Nucleus accumbens (tissue), 56 donors: ENCODE data around the gene CAD.
"Not testable (repeated sequence)": the region's sequence is repeated elsewhere in the genome, so short reads cannot be mapped to it uniquely, and the experiment has no call there.

ENCODE experiments used
- DNase-seq, 56 donors: peaks; one replicate each; lab custom pipeline; 2025; lab: John Stamatoyannopoulos, UW

CAD gene

DNA sequence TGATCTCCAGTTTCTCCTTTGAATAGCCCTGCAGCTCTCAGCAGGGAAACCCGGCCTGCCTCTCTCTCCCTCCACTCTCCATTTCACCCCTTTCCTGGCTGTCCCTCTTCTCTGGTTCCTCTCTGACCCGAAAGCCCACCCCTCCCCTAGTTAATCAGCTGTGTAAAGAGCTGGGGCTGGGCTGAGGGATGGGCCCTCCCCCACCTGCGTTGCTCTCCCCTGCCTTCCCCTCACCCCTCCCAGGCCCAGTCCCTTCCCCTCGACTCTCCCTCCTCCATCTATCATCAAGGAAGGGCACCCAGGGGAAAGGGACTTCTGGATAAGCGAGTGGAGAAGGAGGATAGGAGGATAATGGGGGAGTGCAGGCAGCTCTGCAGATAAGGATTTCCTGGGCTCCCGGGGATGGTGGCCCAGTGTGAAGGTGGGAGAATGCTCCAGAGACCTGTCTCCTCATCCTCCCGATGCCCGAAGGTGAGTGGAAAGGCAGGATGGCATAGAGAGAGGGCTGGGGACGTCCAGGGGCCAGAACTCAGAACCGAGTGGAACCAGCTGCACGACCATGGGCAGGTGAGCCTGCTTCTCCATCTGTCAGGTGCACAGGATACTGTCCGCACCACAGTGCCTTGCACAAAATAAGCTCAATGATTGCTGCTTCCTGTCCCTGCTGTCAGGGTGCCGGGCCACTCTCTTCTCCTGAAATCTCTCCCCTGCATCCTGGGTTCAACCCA, 33.6 kb downstream of the CAD start:
- no peak for DNase-seq

DNA sequence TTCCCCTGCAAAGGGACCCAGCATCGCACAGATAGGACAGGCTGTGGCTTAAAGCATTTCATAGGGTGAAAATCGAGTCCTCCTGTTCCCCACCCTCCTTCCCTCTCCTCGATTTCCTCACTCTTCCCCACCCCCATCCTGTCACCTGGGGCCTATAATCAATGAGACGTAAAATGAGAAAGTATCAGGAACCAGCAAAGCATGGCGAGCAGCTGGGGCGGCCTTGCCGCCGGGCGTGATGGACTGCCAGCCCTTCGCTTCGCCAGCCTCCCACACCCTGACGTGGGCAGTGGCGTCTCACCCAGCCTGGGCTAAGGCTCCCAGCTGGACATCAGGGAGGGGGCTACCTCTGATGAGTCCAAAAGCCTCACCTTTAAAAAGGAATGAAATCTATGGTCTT, 34.6 kb downstream of the CAD start:
- DNase-seq, result no peak

DNA sequence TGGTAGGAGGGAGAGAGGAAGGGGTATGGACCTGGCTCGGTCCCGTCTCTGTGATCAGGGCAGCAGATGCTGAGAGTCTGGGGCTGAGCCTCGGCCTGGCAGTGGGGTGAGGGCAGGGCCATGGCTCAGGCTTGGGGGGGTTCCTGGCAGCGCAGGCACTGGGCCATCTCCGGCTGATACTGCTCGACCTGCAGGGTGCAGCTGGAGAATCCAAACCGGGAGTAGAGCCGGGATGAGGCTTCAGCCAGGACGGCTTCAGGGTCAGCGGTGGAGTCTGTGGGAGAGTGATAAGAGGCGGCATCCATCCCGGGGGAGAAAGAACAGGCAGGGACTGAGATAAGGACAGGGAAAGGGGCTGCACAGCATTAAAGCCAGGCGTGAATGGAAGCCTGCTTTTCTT, 38.0 kb downstream of the CAD start:
- DNase-seq, result no peak

DNA sequence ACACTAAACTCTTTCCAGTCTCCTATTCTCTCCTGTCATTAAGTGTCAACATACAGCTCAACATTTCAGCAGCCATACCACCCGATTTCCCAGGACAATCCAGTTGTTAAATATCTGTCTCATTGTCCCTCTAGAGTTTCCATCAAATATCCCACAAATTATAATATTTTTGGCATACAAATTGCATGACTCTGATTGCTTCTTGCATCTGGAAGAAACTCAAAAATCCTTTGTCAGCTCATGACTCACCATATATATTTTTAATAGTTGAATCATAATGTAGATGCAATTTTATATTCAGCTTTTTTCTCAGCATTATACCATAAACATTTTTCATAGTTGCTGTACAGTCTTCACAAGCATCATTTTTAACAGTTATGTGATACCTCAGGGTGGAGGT, 38.5 kb downstream of the CAD start:
- no peak for DNase-seq

DNA sequence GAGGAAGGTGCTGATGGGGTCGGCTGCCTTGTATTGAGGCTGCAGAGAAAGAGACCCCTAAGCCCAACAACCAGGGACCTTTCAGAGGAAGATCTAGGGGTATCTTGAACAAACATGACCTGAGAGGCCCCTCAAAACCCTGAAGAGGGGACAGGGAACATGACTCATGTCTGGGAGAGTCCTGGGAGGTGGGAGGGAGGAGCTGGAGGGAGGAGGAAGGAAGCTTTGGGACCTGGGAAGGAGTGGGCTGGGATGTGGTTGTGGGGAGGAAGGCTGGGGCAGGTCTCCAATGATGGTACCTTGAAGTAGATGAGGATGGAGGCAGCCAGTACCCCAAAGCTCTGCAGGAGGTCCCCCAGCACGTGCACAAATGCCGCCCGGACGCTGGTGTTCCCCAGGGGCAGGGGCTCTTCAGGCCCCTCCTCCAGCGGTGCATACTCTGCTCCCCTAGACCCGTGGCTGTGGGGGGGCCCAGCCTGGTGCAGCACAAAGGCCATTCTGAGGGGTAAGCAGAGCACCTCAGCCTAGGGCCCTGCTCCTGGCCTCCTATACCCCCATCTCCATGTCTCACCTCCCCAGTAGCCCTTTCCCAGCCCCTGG, 39.8 kb downstream of the CAD start:
- DNase-seq, result no peak

DNA sequence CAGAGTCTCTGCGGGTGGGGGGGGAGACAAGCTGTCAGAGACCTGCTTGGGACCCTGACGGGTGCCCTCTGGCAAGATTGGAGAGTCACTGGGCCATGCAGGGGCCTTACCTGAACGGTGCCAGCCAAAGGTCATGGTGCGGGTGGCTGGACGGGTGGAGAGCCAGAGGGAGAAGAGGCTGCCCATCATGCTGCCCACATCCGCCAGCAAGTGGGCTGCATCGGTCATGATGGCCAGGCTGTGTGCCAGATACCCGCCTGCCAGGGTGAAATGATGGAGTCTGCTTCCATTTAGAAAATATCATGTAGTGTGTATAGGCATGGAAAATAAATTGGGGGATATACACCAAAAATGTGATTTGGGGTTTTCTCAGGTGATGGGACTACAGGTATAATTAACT, 40.9 kb downstream of the CAD start:
- no peak for DNase-seq

DNA sequence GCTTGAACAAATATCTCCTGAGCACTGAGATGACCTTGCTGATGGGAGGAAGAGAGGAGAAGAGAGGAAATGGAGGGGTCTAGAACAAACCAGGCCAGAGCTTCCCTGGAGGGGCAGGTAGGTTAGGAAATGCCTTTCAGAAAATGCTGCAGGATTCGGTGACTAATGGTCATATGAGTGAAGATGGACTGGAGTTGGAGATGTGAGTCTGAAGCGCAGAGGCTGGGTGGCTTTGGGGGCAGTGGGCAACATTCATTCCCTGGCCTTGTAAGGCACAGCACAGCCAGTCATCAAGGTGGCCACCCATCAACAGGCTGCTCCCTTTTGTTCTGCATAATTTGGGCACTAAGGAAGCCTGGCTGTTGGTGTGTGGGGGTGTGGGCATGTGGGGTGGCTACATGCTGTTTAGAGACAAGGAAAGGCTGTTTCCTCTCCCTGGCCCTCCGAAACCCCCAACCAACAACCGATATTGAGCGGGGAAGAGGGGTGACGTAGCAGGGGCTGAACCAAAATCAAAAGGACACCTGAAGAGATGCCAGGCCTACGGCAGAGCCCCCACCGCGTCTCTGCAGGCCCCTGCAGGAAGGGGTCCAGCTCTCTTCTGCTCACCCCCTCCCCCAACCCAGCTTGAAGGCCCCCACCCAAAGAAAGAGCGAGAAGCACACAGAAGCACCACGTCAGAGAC, 44.2 kb downstream of the CAD start:
- DNase-seq, result no peak

DNA sequence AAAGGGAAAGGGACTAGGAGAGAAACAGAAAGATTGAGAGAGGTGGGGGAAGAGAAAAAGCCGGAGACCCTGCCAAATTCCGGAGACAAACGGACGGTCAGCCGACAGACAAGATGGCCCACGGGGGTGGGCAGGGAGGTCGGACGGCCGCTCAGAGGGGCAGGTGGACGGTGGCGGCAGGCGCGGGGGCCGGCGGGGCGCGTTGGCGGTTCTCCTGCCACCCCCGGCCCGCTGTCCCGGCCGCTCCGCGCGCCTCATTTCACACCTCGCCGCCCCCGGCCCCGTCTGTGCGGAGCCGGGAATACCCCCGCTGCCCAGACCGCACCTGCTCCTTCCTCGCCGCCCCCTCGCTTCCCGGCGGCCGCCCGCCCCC, 44.7 kb downstream of the CAD start:
- DNase-seq, result peak in 1 of 56 donors; percentile 15

DNA sequence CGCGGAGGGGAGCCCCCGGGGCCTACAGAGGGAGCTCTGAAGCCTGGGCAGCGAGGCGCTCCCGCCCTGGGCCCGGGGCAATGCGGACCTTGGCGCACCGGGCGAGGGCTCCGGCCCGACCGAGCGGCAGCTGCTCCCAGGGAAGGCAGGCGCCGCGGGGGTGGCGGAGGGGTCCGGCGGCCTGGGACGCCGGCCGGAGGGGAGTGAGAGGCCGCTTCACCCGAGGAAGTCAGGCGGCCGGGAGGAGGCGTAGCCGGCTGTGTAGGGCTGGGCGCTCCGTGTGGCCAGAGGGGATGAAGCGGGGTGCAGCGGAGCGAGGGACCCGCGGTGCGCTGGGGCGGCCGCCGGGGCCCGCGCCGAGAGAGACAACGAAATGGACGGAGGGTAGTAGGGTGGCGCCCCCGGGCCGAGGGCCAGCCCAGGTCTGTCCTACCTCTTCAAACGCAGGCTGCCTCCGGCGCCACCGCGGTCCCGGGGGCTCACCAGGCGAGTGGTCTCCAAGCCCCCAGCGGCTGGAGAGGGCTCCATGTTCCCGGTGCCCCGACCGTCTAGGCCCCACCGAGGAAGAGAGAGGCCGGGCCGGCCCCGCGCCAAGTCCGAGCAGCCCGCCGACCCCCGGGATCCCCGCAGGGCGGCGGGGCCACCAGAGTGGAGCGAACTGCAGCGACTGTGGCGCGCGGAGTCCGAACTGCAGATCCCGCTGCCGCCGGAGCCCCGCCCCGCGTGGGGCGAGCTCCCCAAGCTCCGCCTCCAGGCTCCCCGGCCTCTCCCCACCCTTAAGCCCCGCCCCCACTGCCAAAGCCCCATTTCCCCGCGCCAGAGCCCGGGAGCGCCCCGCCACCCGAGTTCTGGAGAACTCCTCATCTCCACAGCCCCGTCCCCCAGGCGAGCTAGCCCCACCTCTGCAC, 45.5 kb downstream of the CAD start, which contains the start of gene SLC30A3:
Gene SLC30A3, minus strand, starts transcription at position 669 of the 908 bp plus-strand sequence. Its CDS starts 141 bp downstream, at position 528.
- peak in 9 of 56 donors; percentile 4 to 37 (median 18) for DNase-seq

DNA sequence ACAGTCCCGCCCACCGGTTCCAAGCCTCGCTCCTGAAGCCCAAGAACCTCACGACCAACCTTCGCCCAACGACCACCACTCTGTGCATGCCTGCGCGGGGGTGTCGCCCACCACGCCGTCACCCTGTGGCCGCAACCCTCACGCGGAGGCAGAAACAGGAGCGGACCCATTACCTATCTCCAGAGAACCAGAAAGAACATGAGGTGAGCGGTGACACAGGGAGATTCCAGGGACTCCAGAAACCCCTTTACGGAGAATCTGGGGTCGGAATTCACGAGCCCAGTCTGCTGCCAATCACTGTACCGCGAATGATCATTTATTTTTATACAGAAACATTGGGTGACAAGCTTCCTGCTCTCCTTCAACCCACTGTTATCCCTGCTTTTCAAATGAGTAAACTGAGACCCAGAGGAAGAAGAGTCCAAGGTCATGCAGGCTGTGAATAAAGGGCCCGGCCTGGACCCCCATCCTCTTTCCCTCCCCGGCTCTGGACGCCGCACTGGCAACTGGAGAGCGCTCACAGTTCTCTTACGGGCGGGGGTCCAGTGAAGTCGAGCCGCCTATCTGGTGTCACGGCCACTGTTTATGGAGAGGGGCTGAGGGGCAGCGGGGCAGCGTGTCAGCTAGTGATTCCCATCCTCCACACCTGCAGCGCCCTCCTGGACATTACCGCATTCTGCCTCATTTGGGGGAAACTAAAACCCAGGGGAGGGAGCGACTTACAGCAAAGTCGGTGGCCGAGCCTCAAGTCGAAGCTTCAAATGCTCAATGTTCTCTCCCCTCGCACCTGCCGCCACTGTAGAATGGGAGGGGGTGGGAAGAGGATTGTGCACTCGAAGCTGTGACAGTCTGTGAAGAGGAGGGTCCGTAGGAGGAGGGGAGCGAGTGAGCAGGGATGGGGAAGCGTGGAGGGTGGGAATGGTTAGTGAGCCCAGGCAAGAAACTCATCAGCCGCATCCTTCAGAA, 46.4 kb downstream of the CAD start:
- DNase-seq, result no peak

DNA sequence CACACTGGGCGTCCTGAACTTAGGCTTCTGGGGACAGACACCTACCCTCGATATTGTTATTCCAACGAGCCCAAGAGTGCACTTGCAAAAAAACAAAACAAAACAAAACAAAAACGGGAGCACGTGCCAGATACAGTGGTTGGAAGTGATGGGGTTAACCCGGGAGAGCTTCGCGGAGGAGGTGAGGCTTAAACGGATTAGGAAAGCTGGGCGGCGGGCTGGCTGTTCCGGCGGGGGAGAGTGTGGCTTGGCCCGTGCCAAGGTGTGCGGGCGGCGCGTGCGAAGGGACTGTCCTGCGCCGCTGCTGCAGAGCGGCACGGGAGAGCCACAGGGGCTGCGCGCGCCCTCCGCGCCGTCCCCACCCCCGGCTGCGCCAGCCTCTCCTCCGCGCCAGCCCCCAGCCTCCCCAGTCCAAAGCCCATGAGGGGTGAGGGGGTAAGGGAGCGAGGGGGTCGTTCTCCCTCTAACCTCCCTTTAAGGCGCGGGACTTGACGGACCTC, 47.1 kb downstream of the CAD start:
- no peak for DNase-seq

DNA sequence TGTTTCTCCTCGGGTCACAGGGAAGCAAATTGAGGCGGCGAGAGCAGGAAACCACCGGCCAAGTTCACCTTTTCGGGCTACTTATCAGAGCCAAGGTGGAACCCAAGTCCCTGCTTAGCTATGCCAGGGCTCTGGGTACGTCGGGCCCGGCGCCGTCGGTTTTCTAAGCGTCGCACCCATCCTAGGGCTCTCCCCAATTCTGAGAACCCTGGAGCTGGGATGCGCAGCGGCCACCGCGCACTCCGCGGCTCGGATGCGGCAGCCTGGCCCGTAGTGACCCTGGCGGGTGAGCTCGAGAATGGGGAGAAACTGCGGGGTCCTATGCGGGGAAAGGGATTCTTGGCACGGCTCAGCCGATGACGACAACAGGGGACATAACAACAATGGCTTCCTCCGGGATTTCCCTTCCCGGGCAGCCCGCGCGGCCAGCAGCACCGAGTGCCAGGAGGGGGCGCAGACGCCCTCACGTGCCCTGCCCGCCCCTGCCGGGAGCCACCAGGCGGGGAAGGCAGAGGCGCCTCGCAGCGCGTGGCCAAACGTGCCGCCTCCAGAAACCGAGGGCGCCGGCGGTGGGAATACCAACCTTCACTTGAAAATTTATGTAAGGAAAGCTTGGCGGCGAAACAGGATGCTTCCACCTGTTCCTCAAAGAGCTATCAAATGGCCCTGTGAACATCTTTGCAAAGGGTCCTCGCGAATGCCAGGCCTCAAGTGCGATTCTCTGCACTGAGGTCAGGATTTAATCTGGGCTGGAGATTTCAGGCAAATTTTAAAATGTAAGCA, 47.8 kb downstream of the CAD start:
- peak in 24 of 56 donors; percentile 4 to 42 (median 16) for DNase-seq

DNA sequence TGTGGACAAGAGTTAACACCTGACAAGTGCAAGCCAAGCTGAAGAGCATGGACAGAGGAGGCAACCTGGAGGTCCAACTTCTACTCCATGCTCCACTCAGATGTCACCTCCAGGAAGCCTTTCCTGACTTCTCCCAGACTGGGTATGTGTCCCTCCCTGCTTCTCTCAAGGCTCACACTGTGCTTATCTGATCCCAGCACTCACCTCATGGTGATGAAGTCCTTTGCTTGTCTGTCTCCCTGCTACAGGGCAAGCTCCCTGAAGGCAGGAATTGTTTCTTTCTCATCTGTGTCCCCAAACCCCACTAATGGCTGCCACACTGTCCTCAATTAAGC, 48.3 kb downstream of the CAD start:
- DNase-seq, result no peak

DNA sequence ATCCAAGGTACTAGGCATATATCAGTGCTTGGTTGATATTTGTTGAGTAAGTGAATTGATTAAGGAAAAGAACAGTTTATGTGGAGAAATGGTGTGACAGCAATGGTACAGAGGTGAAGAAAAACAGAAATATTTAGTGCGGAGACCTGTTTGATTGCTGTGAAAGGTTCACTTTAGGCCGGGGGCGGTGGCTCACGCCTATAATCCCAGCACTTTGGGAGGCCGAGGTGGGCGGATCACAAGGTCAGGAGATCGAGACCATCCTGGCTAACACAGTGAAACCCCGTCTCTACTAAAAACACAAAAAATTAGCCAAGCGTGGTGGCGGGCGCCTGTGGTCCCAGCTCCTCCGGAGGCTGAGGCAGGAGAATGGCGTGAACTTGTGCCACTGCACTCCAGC, 51.1 kb downstream of the CAD start:
- not testable (repeated sequence) for DNase-seq

DNA sequence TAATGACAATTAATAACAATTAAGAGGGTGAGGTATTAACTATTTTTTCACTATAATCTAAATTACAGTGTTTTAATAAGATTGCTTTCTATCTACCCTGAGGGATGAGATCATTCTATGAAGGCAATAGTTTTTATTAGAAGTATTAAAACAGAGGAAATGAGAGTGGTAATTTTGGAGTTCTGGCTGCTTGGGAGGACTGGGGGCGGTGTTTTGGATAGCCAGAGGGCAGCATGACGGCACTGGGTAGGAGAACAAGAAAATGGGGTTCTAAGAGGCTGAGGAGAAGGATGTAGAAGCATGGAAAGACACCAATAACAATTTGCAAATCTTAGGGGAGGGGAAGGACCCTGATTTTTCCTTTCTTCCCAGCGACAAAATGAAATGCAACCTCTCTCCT, 53.0 kb downstream of the CAD start:
- DNase-seq, result no peak

DNA sequence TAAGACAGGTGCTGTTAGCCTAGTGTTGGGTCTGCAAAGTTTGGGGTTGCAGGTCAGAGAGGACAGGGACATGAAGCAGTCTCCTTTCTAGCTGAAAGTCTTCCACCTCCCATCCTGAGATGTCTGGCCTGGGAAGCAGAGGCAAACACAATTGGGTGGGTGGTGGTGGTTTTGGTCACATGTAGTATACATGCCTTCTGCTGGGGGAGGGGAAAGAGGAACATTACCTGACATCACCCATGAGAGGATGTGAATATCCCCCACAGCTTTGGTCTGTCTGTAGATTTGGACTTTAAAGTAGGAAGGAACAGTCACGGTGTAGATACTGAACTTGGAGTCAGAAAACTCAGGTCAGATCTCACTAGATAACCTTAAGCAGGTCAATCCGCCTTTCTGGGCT, 53.5 kb downstream of the CAD start:
- no peak for DNase-seq

DNA sequence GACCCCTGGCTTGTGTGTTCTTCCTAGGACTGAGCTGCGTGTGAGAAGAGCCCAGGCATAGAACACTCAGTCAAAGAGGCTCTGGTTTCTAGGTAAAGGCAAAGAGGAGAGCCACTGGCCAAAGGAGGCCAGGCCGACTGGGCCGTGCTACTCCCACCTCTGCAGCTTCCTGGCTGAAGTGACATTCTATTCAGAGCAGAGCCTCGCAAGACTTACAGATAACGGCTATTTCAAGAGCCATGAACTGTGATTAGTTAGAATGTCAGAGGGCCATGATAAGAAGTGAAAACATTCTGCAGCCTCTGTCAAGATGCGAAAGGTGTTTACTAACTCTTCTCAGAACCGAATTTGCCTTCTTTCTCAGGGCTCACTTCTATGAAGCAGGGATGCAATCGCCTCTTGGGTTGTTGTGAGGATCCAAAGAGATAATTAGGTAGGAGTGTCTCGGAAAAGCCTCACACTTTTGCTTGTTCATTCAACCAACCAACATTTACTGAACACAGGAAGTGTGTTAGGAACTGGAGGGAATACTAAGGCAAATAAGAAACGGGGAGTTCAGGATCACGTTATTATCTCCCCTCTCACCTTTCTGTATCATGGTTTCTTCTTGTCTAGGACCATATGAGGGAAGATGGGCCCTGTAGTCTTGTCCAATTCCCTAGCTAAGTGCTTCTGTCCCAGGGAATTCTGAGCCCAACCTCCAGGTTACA, 54.6 kb downstream of the CAD start:
- DNase-seq, result no peak
